ENCODE results near the gene SIMC1. TPM values are rescaled to one million over a fixed set of nuclear protein-coding genes. Genes with fewer than 3 reads are reported as not detected.

Gene SIMC1
- total RNA-seq, 1 experiment from 2014 or later, result 25.4 TPM

- H3K9me3 Mint-ChIP-seq (ENCODE audit: unreplicated experiment), result no peaks in the 10 kb centered on the region
- POLR2A ChIA-PET, result interaction anchor here (0.6 kb wide), 1 partner anchor 20 kb away, joined by 3 read pairs; no protein-coding TSS in a partner anchor
- H3K36me3 Mint-ChIP-seq (ENCODE audit: insufficient read depth, unreplicated experiment), result peaks cover 74% of the 10 kb centered on the region
- H3K27me3 Mint-ChIP-seq (ENCODE audit: insufficient read depth, unreplicated experiment), result no peaks in the 10 kb centered on the region
- no TSS peak for BruUV-seq (replicated peaks)
- CTCF ChIA-PET, result interaction anchor here (0.6 to 1.3 kb wide), 5 partner anchors 12 to 100 kb away, joined by 3 to 6 read pairs (median 3); no protein-coding TSS in a partner anchor
- H3K27ac Mint-ChIP-seq (ENCODE audit: low read depth, unreplicated experiment), result no peak overlapping the region
- no peak for TF ChIP-seq CTCF (IDR thresholded peaks at IDR 0.05; ENCODE audit: unreplicated experiment)
- intact Hi-C loops (cut with micrococcal nuclease), result no loop called here
- DNase-seq (ENCODE audit: unreplicated experiment), result no peak
- H3K4me1 Mint-ChIP-seq (ENCODE audit: insufficient read depth, unreplicated experiment), result peaks cover 11% of the 10 kb centered on the region
- no peak overlapping the region for H3K4me3 Mint-ChIP-seq (ENCODE audit: unreplicated experiment)
These were observed 117.4 kb downstream of the SIMC1 start for GRCh38 chr5:176355400-176356178.

- Mint-ChIP-seq H3K27me3 (ENCODE audit: insufficient read depth, unreplicated experiment) (no peaks in the 10 kb centered on the region), H3K36me3 (ENCODE audit: insufficient read depth, unreplicated experiment) (peaks cover 68% of the 10 kb centered on the region)
These were observed 117.9 kb downstream of the SIMC1 start for GRCh38 chr5:176356179-176356566.

GRCh38 chr5:176359658-176360057 lies 121.4 kb downstream of the SIMC1 start:
- POLR2A ChIA-PET, result interaction anchor here (1.0 to 3.0 kb wide), 7 partner anchors 11 to 107 kb away, joined by 3 to 8 read pairs (median 5); partner anchors contain the start of genes FAF2, HIGD2A and NOP16
- peak overlapping the region; percentile 98 for H3K4me3 Mint-ChIP-seq (ENCODE audit: unreplicated experiment)
- peak overlapping the region; percentile 29 for H3K27ac Mint-ChIP-seq (ENCODE audit: low read depth, unreplicated experiment)
- no peak for DNase-seq (ENCODE audit: unreplicated experiment)
- CTCF ChIA-PET, result interaction anchor here (0.9 to 1.6 kb wide), 4 partner anchors 88 to 630 kb away, joined by 3 to 6 read pairs (median 3); partner anchors contain the start of gene FAF2
- H3K4me1 Mint-ChIP-seq (ENCODE audit: insufficient read depth, unreplicated experiment), result peaks cover 18% of the 10 kb centered on the region
- BruUV-seq (replicated peaks), result TSS peak; percentile 1
- no peak for TF ChIP-seq CTCF (IDR thresholded peaks at IDR 0.05; ENCODE audit: unreplicated experiment)
- H3K9me3 Mint-ChIP-seq (ENCODE audit: unreplicated experiment), result no peaks in the 10 kb centered on the region
- H3K27me3 Mint-ChIP-seq (ENCODE audit: insufficient read depth, unreplicated experiment), result no peaks in the 10 kb centered on the region
- peaks cover 35% of the 10 kb centered on the region for H3K36me3 Mint-ChIP-seq (ENCODE audit: insufficient read depth, unreplicated experiment)
- intact Hi-C loops (cut with micrococcal nuclease), result loop anchor here (2.0 to 5.0 kb wide), 2 partner anchors 55 to 88 kb away; partner anchors contain the start of gene FAF2

More at GRCh38 chr5:176356179-176356566, 117.9 kb downstream of the SIMC1 start:
- CTCF ChIA-PET, result interaction anchor here (1.2 to 1.3 kb wide), 2 partner anchors 15 to 42 kb away, joined by 3 to 5 read pairs; no protein-coding TSS in a partner anchor
- DNase-seq (ENCODE audit: unreplicated experiment), result no peak
- no TSS peak for BruUV-seq (replicated peaks)
- Mint-ChIP-seq H3K9me3 (ENCODE audit: unreplicated experiment) (no peaks in the 10 kb centered on the region), H3K4me1 (ENCODE audit: insufficient read depth, unreplicated experiment) (peaks cover 11% of the 10 kb centered on the region), H3K4me3 (ENCODE audit: unreplicated experiment) (no peak overlapping the region), H3K27ac (ENCODE audit: low read depth, unreplicated experiment) (no peak overlapping the region)
- POLR2A ChIA-PET, result no interaction called here
- TF ChIP-seq CTCF (IDR thresholded peaks at IDR 0.05; ENCODE audit: unreplicated experiment), result no peak
- intact Hi-C loops (cut with micrococcal nuclease), result no loop called here

GRCh38 chr5:176360894-176361436 lies 122.7 kb downstream of the SIMC1 start:
- H3K27ac Mint-ChIP-seq (ENCODE audit: low read depth, unreplicated experiment), result peak overlapping the region; percentile 97
- TSS peak; percentile 70 for BruUV-seq (replicated peaks)

More at GRCh38 chr5:176360894-176361436, 122.7 kb downstream of the SIMC1 start:
- H3K4me1 Mint-ChIP-seq (ENCODE audit: insufficient read depth, unreplicated experiment), result peaks cover 18% of the 10 kb centered on the region
- CTCF ChIA-PET, result interaction anchor here (0.6 to 1.5 kb wide), 13 partner anchors 10 to 631 kb away, joined by 3 to 6 read pairs (median 3); partner anchors contain the start of genes FAF2 and NOP16
- peaks cover 27% of the 10 kb centered on the region for H3K36me3 Mint-ChIP-seq (ENCODE audit: insufficient read depth, unreplicated experiment)
- POLR2A ChIA-PET, result interaction anchor here (0.6 to 3.0 kb wide), 17 partner anchors 9 to 582 kb away, joined by 3 to 51 read pairs (median 6); partner anchors contain the start of genes CLTB, FAF2, HIGD2A and NOP16
- peak overlapping the region; percentile 98 for H3K4me3 Mint-ChIP-seq (ENCODE audit: unreplicated experiment)
- H3K9me3 Mint-ChIP-seq (ENCODE audit: unreplicated experiment), result no peaks in the 10 kb centered on the region
- TF ChIP-seq CTCF (IDR thresholded peaks at IDR 0.05; ENCODE audit: unreplicated experiment), result no peak
- intact Hi-C loops (cut with micrococcal nuclease), result loop anchor here (2.0 to 5.0 kb wide), 2 partner anchors 54 to 86 kb away; partner anchors contain the start of gene FAF2
- no peaks in the 10 kb centered on the region for H3K27me3 Mint-ChIP-seq (ENCODE audit: insufficient read depth, unreplicated experiment)
- peak; percentile 39 for DNase-seq (ENCODE audit: unreplicated experiment)
